OCI-LY3 (cell line): ENCODE data around the gene ENGASE.

Experiments used
- H2AFZ ChIP-seq: fragments of 200-600, 300-600 bp; shearing (Covaris generic); 2 replicates; pipeline ENCODE4 v1.6.0; 2014; ENCODE audit warnings: antibody characterized with exemption, low read depth, low read length
- H3K27ac ChIP-seq: fragments of 200-600, 300-600 bp; sonication (generic); 2 replicates; pipeline ENCODE4 v1.5.1; 2014; ENCODE audit warnings: mild to moderate bottlenecking, low read length, moderate library complexity, mixed read lengths
- H3K27me3 ChIP-seq: fragments of 200-600, 300-600 bp; sonication (generic); 2 replicates; pipeline ENCODE4 v1.6.1; 2014; ENCODE audit warnings: low read depth, low read length, mixed read lengths
- H3K36me3 ChIP-seq: fragments of 200-600, 300-600 bp; sonication (generic); replicated peaks from 2 replicates; pipeline ENCODE3; 2014; ENCODE audit warnings: low read depth, low read length, mixed read lengths
- H3K4me1 ChIP-seq: fragments of 300-600, 200-600 bp; sonication (generic); 2 replicates; pipeline ENCODE4 v1.6.1; 2014; ENCODE audit warnings: low read length, mixed read lengths
- H3K4me2 ChIP-seq: fragments of 200-600, 300-600 bp; sonication (generic); 2 replicates; pipeline ENCODE4 v1.6.1; 2014; ENCODE audit warnings: low read length, mixed read lengths
- H3K4me3 ChIP-seq: fragments of 300-600, 200-600 bp; sonication (generic); 2 replicates; pipeline ENCODE4 v1.5.1; 2014; ENCODE audit warnings: antibody characterized with exemption, mild to moderate bottlenecking, low read length, moderate library complexity
- H3K79me2 ChIP-seq: fragments of 300-600, 200-600 bp; shearing (Covaris generic); 2 replicates; pipeline ENCODE4 v1.6.1; 2014; ENCODE audit warnings: mild to moderate bottlenecking, low read length, mixed read lengths
- H3K9ac ChIP-seq: fragments of 300-600, 200-600 bp; shearing (Covaris generic); 2 replicates; pipeline ENCODE4 v1.6.0; 2014; ENCODE audit warnings: mild to moderate bottlenecking, low read length, moderate library complexity
- H3K9me3 ChIP-seq: fragments of 200-600, 300-600 bp; shearing (Covaris generic); 2 replicates; pipeline ENCODE4 v1.6.1; 2014; ENCODE audit warnings: low read length, mixed read lengths; ENCODE audit not compliant: insufficient read depth
- H4K20me1 ChIP-seq: fragments of 200-600, 300-600 bp; sonication (generic); 2 replicates; pipeline ENCODE4 v1.6.1; 2016; ENCODE audit warnings: low read length, mixed read lengths; ENCODE audit not compliant: insufficient read depth
- EZH2phosphoT487 ChIP-seq: fragments of 200-600 bp; shearing (Covaris generic); IDR thresholded peaks from 2 replicates; pipeline ENCODE4 v1.6.1; 2018; ENCODE audit warnings: antibody characterized with exemption, mixed run types, low read depth
- TF ChIP-seq, protein P1 (sequence below): fragments of 200-600, 300-600 bp; sonication (generic); IDR thresholded peaks from 2 replicates; pipeline ENCODE4 v1.5.1; 2014; ENCODE audit warnings: antibody characterized with exemption, low read length, low read depth

The ENGASE gene

GRCh38 chr17:79074649-79075445 is at the start of gene ENGASE:
Gene ENGASE, plus strand, starts transcription at chr17:79074824. Its CDS starts 121 bp downstream, at chr17:79074945.
- Histone ChIP-seq H3K4me3 (peak within 1 kb of the TSS; percentile 76), H3K9me3 (no peaks in the 10 kb centered on the region), H3K4me2 (peak within 1 kb of the TSS; percentile 76), H3K27ac (no peak within 1 kb of the TSS), H4K20me1 (no peaks in the 10 kb centered on the region), H3K79me2 (no peaks in the 10 kb centered on the region), H3K36me3 (no peaks in the 10 kb centered on the region), H2AFZ (peak within 1 kb of the TSS; percentile 79; the same call in 1 of the 2 replicates), H3K4me1 (0 out of 2 replicates have a peak, but pooled peaks cover 4% of the 10 kb centered on the region), H3K27me3 (no peaks in the 10 kb centered on the region), H3K9ac (peak within 1 kb of the TSS; percentile 48)
- TF ChIP-seq EZH2phosphoT487, result no peak
- TF ChIP-seq, protein P1, sequence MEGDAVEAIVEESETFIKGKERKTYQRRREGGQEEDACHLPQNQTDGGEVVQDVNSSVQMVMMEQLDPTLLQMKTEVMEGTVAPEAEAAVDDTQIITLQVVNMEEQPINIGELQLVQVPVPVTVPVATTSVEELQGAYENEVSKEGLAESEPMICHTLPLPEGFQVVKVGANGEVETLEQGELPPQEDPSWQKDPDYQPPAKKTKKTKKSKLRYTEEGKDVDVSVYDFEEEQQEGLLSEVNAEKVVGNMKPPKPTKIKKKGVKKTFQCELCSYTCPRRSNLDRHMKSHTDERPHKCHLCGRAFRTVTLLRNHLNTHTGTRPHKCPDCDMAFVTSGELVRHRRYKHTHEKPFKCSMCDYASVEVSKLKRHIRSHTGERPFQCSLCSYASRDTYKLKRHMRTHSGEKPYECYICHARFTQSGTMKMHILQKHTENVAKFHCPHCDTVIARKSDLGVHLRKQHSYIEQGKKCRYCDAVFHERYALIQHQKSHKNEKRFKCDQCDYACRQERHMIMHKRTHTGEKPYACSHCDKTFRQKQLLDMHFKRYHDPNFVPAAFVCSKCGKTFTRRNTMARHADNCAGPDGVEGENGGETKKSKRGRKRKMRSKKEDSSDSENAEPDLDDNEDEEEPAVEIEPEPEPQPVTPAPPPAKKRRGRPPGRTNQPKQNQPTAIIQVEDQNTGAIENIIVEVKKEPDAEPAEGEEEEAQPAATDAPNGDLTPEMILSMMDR, result no peak

DNA sequence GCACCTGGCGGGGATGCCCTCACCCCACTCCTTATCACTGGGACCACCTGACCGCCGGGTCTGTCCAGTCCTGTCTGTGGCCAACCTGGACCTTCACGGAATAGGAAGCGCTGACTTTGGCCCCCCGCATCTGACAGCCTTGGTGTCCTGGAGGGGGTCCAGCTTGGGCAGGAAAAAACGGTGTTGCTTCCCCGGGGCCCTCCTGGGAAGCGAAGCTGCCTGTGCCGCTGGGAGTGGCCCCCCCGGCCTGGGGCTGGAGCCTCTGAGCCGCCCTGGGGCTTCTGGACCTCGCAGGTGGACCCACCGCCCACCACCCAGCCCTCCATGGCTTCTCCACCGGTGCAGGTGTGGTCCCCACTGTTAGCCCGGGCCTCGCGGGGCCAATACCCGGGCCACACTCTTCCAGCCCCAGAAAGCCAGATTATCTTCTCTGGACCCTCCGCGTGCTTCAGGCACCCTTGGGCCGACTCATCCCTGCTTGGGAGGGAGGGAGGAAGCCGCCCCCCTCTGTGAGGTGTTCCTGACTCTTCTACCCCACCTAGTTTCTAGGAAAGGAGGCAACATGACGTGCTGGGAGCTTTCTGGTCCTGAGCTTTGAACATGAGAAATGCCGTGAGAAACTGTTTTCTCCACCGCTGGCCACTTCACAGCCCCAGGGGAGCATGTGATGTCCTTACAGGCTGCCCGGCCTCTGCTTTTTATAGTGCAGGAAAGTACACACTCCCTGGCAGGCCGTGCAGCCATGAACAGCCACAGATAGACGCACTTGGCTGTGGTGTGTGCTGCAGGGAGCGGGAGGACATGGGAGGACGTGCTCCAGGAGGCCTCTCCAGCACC is 49.5 kb upstream of the ENGASE start:
- no peak overlapping the region for H3K9ac ChIP-seq
- H3K79me2 ChIP-seq, result no peaks in the 10 kb centered on the region
- no peaks in the 10 kb centered on the region for H3K9me3 ChIP-seq
- no peak overlapping the region for H3K27ac ChIP-seq
- H2AFZ ChIP-seq, result no peak overlapping the region
- peaks cover 42% of the 10 kb centered on the region for H3K27me3 ChIP-seq
- TF ChIP-seq EZH2phosphoT487, result no peak
- TF ChIP-seq, protein P1, result no peak
- H3K4me1 ChIP-seq, result no peaks in the 10 kb centered on the region
- no peaks in the 10 kb centered on the region for H4K20me1 ChIP-seq
- no peak overlapping the region for H3K4me3 ChIP-seq
- H3K36me3 ChIP-seq, result no peaks in the 10 kb centered on the region
- H3K4me2 ChIP-seq, result no peak overlapping the region

GRCh38 chr17:79026376-79027273 is 48.0 kb upstream of the ENGASE start:
- no peaks in the 10 kb centered on the region for H3K79me2 ChIP-seq
- no peak overlapping the region for H3K4me3 ChIP-seq
- no peaks in the 10 kb centered on the region for H4K20me1 ChIP-seq
- no peak for TF ChIP-seq EZH2phosphoT487
- TF ChIP-seq, protein P1, result no peak
- H3K4me1 ChIP-seq, result no peaks in the 10 kb centered on the region
- H2AFZ ChIP-seq, result no peak overlapping the region
- H3K27me3 ChIP-seq, result peaks cover 34% of the 10 kb centered on the region
- no peak overlapping the region for H3K27ac ChIP-seq
- H3K36me3 ChIP-seq, result no peaks in the 10 kb centered on the region
- no peaks in the 10 kb centered on the region for H3K9me3 ChIP-seq
- H3K4me2 ChIP-seq, result no peak overlapping the region
- no peak overlapping the region for H3K9ac ChIP-seq
